UCSD-AML1 (cell line): ENCODE measurements around the gene GAS7.
A peak's percentile ranks its signal among the peaks of the same experiment; 100 is the strongest.

ENCODE experiments used
- DNase-seq: peaks from one replicate; lab custom pipeline; 2025; ENCODE audit not compliant: unreplicated experiment; lab: John Stamatoyannopoulos, UW

GAS7 gene

GRCh38 chr17:9987779-9988585 is 210.4 kb downstream of the GAS7 start:
- DNase-seq: peak; percentile 24

GRCh38 chr17:9986754-9987382 is 211.5 kb downstream of the GAS7 start:
- no peak for DNase-seq

GRCh38 chr17:9985646-9986045 is 212.8 kb downstream of the GAS7 start:
- peak; percentile 22 for DNase-seq

- no peak for DNase-seq
Observed at GRCh38 chr17:9984768-9985167, 213.6 kb downstream of the GAS7 start.

GRCh38 chr17:9982159-9982558 is 216.2 kb downstream of the GAS7 start:
- peak; percentile 18 for DNase-seq

- DNase-seq: no peak
Observed at GRCh38 chr17:9981344-9981915, 217.0 kb downstream of the GAS7 start.

GRCh38 chr17:9979463-9979995 is 218.9 kb downstream of the GAS7 start:
- DNase-seq: no peak

- no peak for DNase-seq
Observed at GRCh38 chr17:9977180-9977575, 221.2 kb downstream of the GAS7 start.

- DNase-seq: no peak
Observed at GRCh38 chr17:9976283-9977179, 221.9 kb downstream of the GAS7 start.

GRCh38 chr17:9974448-9975381 is 223.7 kb downstream of the GAS7 start:
- DNase-seq: no peak

- DNase-seq: no peak
Observed at GRCh38 chr17:9973669-9974447, 224.5 kb downstream of the GAS7 start.

- peak; percentile 35 for DNase-seq
Observed at GRCh38 chr17:9971991-9972390, 226.4 kb downstream of the GAS7 start.

- DNase-seq: no peak
Observed at GRCh38 chr17:9969301-9969935, 229.0 kb downstream of the GAS7 start.

- no peak for DNase-seq
Observed at GRCh38 chr17:9968881-9969280, 229.5 kb downstream of the GAS7 start.

- DNase-seq: no peak
Observed at GRCh38 chr17:9968008-9968407, 230.4 kb downstream of the GAS7 start.

GRCh38 chr17:9959377-9959981 is 238.9 kb downstream of the GAS7 start:
- peak; percentile 45 for DNase-seq

- DNase-seq: no peak
Observed at GRCh38 chr17:9958586-9959281, 239.7 kb downstream of the GAS7 start.

GRCh38 chr17:9957244-9957643 is 241.2 kb downstream of the GAS7 start:
- DNase-seq: no peak
